GM18507 (cell line): ENCODE data around the gene SRPK2.

ENCODE experiments used
- DNase-seq: peaks from one replicate; pipeline ENCODE4 v3.0.0; 2011; ENCODE audit warnings: low read depth; ENCODE audit not compliant: insufficient read length; ENCODE audit errors: extremely low spot score
- FAIRE-seq: peaks from 2 replicates; lab custom pipeline; 2011; peaks lifted over from hg19 to GRCh38; lab: Jason Lieb, UNC

The SRPK2 gene

GRCh38 chr7:105094966-105095365 lies 293.8 kb downstream of the SRPK2 start:
- FAIRE-seq, result no peak
- no peak for DNase-seq

- DNase-seq (no peak), FAIRE-seq (peak; percentile 15)
Measured at GRCh38 chr7:105088456-105088855, 300.3 kb downstream of the SRPK2 start.

- FAIRE-seq, result no peak
Measured at GRCh38 chr7:105087981-105088380, 300.7 kb downstream of the SRPK2 start.

GRCh38 chr7:105086850-105087249 lies 301.9 kb downstream of the SRPK2 start:
- FAIRE-seq, result no peak
- DNase-seq, result no peak

More at GRCh38 chr7:105087981-105088380, 300.7 kb downstream of the SRPK2 start:
- DNase-seq, result no peak

GRCh38 chr7:105084581-105084980 lies 304.1 kb downstream of the SRPK2 start:
- FAIRE-seq, result no peak
- DNase-seq, result no peak

- FAIRE-seq, result no peak
- no peak for DNase-seq
Measured at GRCh38 chr7:105079348-105079747, 309.4 kb downstream of the SRPK2 start.

- DNase-seq, result no peak
- no peak for FAIRE-seq
Measured at GRCh38 chr7:105073143-105073542, 315.6 kb downstream of the SRPK2 start.

- DNase-seq (no peak), FAIRE-seq (no peak)
Measured at GRCh38 chr7:105068886-105069285, 319.8 kb downstream of the SRPK2 start.

- DNase-seq, result no peak
- FAIRE-seq, result no peak
Measured at GRCh38 chr7:105067691-105068090, 321.0 kb downstream of the SRPK2 start.
